ENCODE data around the gene GLB1L3. TPM values are rescaled to one million over a fixed set of nuclear protein-coding genes. Genes with fewer than 3 reads are reported as not detected.

The GLB1L3 gene
- total RNA-seq, 3 donors from 2014 or later, result 1.0 to 1.6 TPM; not detected in 1

- Histone ChIP-seq H3K9me3 (no peaks in the 10 kb centered on the region), H3K36me3 (no peaks in the 10 kb centered on the region), H3K27me3 (no peaks in the 10 kb centered on the region), H3K27ac (no peak overlapping the region), H3K4me1 (no peaks in the 10 kb centered on the region), H3K4me3 (no peak overlapping the region)
- intact Hi-C loops (cut with DNase I; ENCODE audit: low total_unique reads), result no loop called here
- TF ChIP-seq POLR2A (IDR thresholded peaks at IDR 0.05) (no peak), POLR2AphosphoS5 (IDR thresholded peaks at IDR 0.05) (no peak)
- no peak for DNase-seq (ENCODE audit: low spot score in 2 of 2)
Measured at GRCh38 chr11:134333946-134334345, 57.8 kb downstream of the GLB1L3 start.

- no peak for DNase-seq (ENCODE audit: low spot score in 2 of 2)
- H3K4me3 ChIP-seq, result no peak overlapping the region
- TF ChIP-seq POLR2A (IDR thresholded peaks at IDR 0.05), result no peak
- TF ChIP-seq CTCF (IDR thresholded peaks at IDR 0.05), result no peak
- no peak for TF ChIP-seq POLR2AphosphoS5 (IDR thresholded peaks at IDR 0.05)
- no peaks in the 10 kb centered on the region for H3K36me3 ChIP-seq
- no peaks in the 10 kb centered on the region for H3K4me1 ChIP-seq
- H3K27me3 ChIP-seq, result no peaks in the 10 kb centered on the region
- intact Hi-C loops (cut with DNase I; ENCODE audit: low total_unique reads), result no loop called here
- no peak overlapping the region for H3K27ac ChIP-seq
- H3K9me3 ChIP-seq, result no peaks in the 10 kb centered on the region
Measured at GRCh38 chr11:134334796-134335571, 58.8 kb downstream of the GLB1L3 start.

- no peaks in the 10 kb centered on the region for H3K27me3 ChIP-seq
- no peak overlapping the region for H3K27ac ChIP-seq
- intact Hi-C loops (cut with DNase I; ENCODE audit: low total_unique reads), result no loop called here
- H3K4me1 ChIP-seq, result no peaks in the 10 kb centered on the region
- no peaks in the 10 kb centered on the region for H3K36me3 ChIP-seq
- TF ChIP-seq POLR2A (IDR thresholded peaks at IDR 0.05) (no peak), POLR2AphosphoS5 (IDR thresholded peaks at IDR 0.05) (no peak), CTCF (IDR thresholded peaks at IDR 0.05) (no peak)
- no peaks in the 10 kb centered on the region for H3K9me3 ChIP-seq
- H3K4me3 ChIP-seq, result no peak overlapping the region
- DNase-seq (ENCODE audit: low spot score in 2 of 2), result no peak
Measured at GRCh38 chr11:134337051-134337450, 60.9 kb downstream of the GLB1L3 start.

GRCh38 chr11:134338068-134338467, 61.9 kb downstream of the GLB1L3 start:
- H3K9me3 ChIP-seq, result no peaks in the 10 kb centered on the region

GRCh38 chr11:134338654-134339053, 62.5 kb downstream of the GLB1L3 start:
- intact Hi-C loops (cut with DNase I; ENCODE audit: low total_unique reads), result no loop called here
- Histone ChIP-seq H3K27me3 (no peaks in the 10 kb centered on the region), H3K27ac (no peak overlapping the region), H3K9me3 (no peaks in the 10 kb centered on the region), H3K4me3 (no peak overlapping the region), H3K4me1 (no peaks in the 10 kb centered on the region), H3K36me3 (no peaks in the 10 kb centered on the region)
- no peak for DNase-seq (ENCODE audit: low spot score in 2 of 2)
- TF ChIP-seq CTCF (IDR thresholded peaks at IDR 0.05) (no peak), POLR2AphosphoS5 (IDR thresholded peaks at IDR 0.05) (no peak), POLR2A (IDR thresholded peaks at IDR 0.05) (no peak)

More at GRCh38 chr11:134338068-134338467, 61.9 kb downstream of the GLB1L3 start:
- H3K4me1 ChIP-seq, result no peaks in the 10 kb centered on the region
- no peaks in the 10 kb centered on the region for H3K36me3 ChIP-seq
- no peak for DNase-seq (ENCODE audit: low spot score in 2 of 2)
- intact Hi-C loops (cut with DNase I; ENCODE audit: low total_unique reads), result no loop called here
- H3K27ac ChIP-seq, result no peak overlapping the region
- TF ChIP-seq POLR2A (IDR thresholded peaks at IDR 0.05) (no peak), POLR2AphosphoS5 (IDR thresholded peaks at IDR 0.05) (no peak), CTCF (IDR thresholded peaks at IDR 0.05) (no peak)
- no peaks in the 10 kb centered on the region for H3K27me3 ChIP-seq
- no peak overlapping the region for H3K4me3 ChIP-seq

Measured in breast epithelium (tissue), 4 donors.